ENCODE results near the gene ADAMTS16.

DNA sequence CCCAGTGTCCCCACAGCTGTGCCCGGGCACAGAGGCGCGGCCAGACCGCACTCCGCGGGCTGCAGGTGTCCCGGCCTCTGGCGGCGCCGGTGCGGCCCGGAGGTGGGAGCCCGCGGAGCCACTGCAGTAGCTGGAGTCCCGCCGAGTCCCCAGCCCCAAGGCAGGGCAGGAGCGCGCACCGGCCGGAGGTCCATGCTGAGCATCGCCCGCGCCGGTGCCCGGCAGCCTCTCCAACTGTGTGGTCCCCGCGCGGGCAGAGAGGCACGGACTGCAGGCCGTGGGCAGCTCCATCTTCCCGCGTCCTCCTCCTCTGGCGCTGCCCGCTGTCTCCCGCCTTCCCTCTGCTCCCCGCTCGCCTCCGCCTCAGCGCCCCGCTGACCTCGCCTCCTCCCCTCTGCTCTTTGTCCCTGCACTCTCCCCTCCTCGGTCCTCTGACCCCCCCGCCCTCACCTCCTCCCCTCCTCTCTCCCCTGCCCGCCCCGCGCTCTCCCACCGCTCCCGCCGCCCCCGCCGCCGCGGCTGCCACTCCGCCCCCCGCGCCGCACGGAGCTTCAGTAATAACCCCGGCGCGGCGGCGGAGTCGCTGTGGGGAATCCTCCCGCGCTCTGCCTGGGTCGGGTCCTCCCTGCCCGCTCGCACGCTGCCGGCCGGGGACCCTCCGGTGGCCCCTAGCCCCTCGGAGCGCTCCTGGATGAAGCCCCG, at the start of gene ADAMTS16:
- TF ChIP-seq, protein P1, sequence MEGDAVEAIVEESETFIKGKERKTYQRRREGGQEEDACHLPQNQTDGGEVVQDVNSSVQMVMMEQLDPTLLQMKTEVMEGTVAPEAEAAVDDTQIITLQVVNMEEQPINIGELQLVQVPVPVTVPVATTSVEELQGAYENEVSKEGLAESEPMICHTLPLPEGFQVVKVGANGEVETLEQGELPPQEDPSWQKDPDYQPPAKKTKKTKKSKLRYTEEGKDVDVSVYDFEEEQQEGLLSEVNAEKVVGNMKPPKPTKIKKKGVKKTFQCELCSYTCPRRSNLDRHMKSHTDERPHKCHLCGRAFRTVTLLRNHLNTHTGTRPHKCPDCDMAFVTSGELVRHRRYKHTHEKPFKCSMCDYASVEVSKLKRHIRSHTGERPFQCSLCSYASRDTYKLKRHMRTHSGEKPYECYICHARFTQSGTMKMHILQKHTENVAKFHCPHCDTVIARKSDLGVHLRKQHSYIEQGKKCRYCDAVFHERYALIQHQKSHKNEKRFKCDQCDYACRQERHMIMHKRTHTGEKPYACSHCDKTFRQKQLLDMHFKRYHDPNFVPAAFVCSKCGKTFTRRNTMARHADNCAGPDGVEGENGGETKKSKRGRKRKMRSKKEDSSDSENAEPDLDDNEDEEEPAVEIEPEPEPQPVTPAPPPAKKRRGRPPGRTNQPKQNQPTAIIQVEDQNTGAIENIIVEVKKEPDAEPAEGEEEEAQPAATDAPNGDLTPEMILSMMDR (IDR thresholded peaks at IDR 0.05), result no peak
- TF ChIP-seq TP53 (CRISPR knock-in tag; IDR thresholded peaks at IDR 0.05) (no peak), ZBTB21 (CRISPR knock-in tag; IDR thresholded peaks at IDR 0.05; ENCODE audit: borderline replicate concordance) (peak; percentile 45; the same call in 1 of the 2 replicates), ZNF232 (CRISPR knock-in tag; IDR thresholded peaks at IDR 0.05) (no peak), RELA (CRISPR knock-in tag; IDR thresholded peaks at IDR 0.05; ENCODE audit: borderline replicate concordance) (no peak), SP1 (CRISPR knock-in tag; conservative IDR thresholded peaks at IDR 0.05) (no peak), ELF4 (CRISPR knock-in tag; IDR thresholded peaks at IDR 0.05; ENCODE audit: low read depth) (no peak), SMAD3 (CRISPR knock-in tag; IDR thresholded peaks at IDR 0.05; ENCODE audit: borderline replicate concordance) (no peak), CREB1 (CRISPR knock-in tag; IDR thresholded peaks at IDR 0.05) (no peak)
- TF ChIP-seq, protein P2, sequence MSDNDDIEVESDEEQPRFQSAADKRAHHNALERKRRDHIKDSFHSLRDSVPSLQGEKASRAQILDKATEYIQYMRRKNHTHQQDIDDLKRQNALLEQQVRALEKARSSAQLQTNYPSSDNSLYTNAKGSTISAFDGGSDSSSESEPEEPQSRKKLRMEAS (CRISPR knock-in tag; IDR thresholded peaks at IDR 0.05), result no peak
- TF ChIP-seq, protein P3, sequence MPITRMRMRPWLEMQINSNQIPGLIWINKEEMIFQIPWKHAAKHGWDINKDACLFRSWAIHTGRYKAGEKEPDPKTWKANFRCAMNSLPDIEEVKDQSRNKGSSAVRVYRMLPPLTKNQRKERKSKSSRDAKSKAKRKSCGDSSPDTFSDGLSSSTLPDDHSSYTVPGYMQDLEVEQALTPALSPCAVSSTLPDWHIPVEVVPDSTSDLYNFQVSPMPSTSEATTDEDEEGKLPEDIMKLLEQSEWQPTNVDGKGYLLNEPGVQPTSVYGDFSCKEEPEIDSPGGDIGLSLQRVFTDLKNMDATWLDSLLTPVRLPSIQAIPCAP (CRISPR knock-in tag; IDR thresholded peaks at IDR 0.05), result no peak
- TF ChIP-seq, protein P4, sequence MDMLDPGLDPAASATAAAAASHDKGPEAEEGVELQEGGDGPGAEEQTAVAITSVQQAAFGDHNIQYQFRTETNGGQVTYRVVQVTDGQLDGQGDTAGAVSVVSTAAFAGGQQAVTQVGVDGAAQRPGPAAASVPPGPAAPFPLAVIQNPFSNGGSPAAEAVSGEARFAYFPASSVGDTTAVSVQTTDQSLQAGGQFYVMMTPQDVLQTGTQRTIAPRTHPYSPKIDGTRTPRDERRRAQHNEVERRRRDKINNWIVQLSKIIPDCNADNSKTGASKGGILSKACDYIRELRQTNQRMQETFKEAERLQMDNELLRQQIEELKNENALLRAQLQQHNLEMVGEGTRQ (CRISPR knock-in tag; IDR thresholded peaks at IDR 0.05), result no peak
- TF ChIP-seq, protein P5, sequence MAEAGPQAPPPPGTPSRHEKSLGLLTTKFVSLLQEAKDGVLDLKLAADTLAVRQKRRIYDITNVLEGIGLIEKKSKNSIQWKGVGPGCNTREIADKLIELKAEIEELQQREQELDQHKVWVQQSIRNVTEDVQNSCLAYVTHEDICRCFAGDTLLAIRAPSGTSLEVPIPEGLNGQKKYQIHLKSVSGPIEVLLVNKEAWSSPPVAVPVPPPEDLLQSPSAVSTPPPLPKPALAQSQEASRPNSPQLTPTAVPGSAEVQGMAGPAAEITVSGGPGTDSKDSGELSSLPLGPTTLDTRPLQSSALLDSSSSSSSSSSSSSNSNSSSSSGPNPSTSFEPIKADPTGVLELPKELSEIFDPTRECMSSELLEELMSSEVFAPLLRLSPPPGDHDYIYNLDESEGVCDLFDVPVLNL (CRISPR knock-in tag; IDR thresholded peaks at IDR 0.05; ENCODE audit: borderline replicate concordance, low read depth), result no peak

Data from WTC11 (cell line).